ENCODE measurements around the gene AMMECR1. TPM values are rescaled to one million over a fixed set of nuclear protein-coding genes. Genes with fewer than 3 reads are reported as not detected.

AMMECR1 gene
- total and polyA plus RNA-seq, 4 donors = 5.3 to 8.0 (median 6.9) TPM

DNA sequence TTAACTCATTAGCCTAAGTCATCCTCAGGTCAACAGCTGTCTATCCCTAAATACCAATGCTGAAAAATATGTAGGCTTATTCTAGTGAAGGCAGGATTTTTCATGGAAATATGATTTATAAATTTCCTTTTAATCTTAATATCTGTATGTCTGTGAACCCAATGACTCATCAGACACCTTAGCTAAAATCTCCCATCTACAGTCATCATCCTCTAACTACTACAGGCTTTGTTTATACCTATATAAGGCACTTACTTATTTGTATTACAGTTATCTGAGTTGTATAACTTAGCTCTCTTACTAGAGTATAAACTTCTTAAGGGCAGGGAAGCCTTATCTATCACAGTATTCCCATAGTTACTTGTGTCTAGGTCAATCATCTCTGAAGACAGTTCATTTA is 24.2 kb downstream of the AMMECR1 start:
- no peaks in the 10 kb centered on the region for H3K36me3 ChIP-seq (ENCODE audit: control insufficient read depth, insufficient read depth, low read length)
- no peaks in the 10 kb centered on the region for H3K27me3 ChIP-seq (ENCODE audit: control insufficient read depth, insufficient read depth, low read length)
- no peak for DNase-seq (ENCODE audit: low read depth in 4 of 6, low spot score in 6 of 6)
- H3K4me1 ChIP-seq (ENCODE audit: control insufficient read depth, insufficient read depth, low read length) = no peaks in the 10 kb centered on the region
- peaks cover 5% of the 10 kb centered on the region for H3K9me3 ChIP-seq (ENCODE audit: control insufficient read depth, insufficient read depth, low read length)
- no peak overlapping the region for H3K27ac ChIP-seq (ENCODE audit: low read depth, low read length)
- H3K4me3 ChIP-seq (ENCODE audit: low read depth, low read length) = no peak overlapping the region

DNA sequence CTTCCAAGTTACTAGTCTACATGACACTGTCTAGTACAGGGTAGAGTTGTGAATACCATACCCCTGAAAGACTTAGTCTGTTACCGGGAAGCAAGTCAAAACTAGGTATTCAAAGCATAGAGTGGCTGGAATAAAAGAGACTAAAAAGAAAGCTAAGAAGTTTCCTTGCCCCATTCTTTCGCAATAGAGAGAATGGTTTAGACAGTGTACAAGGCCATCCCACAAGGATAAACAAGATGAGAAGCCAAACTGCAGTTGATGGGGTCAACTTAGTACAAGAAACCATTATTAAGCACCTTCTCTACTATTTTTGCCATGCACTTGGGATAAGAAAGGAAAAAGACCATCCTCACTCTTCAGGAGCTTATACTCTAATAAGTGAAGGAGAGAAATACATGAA is 30.3 kb downstream of the AMMECR1 start:
- no peaks in the 10 kb centered on the region for H3K36me3 ChIP-seq (ENCODE audit: control insufficient read depth, insufficient read depth, low read length)
- H3K4me1 ChIP-seq (ENCODE audit: control insufficient read depth, insufficient read depth, low read length) = no peaks in the 10 kb centered on the region
- H3K27ac ChIP-seq (ENCODE audit: low read depth, low read length) = no peak overlapping the region
- DNase-seq (ENCODE audit: low read depth in 4 of 6, low spot score in 6 of 6) = no peak
- no peaks in the 10 kb centered on the region for H3K27me3 ChIP-seq (ENCODE audit: control insufficient read depth, insufficient read depth, low read length)
- peaks cover 2% of the 10 kb centered on the region for H3K9me3 ChIP-seq (ENCODE audit: control insufficient read depth, insufficient read depth, low read length)
- no CpG with 5 or more reads among the region's 2 CpGs for WGBS (ENCODE audit: insufficient coverage)
- no peak overlapping the region for H3K4me3 ChIP-seq (ENCODE audit: low read depth, low read length)

DNA sequence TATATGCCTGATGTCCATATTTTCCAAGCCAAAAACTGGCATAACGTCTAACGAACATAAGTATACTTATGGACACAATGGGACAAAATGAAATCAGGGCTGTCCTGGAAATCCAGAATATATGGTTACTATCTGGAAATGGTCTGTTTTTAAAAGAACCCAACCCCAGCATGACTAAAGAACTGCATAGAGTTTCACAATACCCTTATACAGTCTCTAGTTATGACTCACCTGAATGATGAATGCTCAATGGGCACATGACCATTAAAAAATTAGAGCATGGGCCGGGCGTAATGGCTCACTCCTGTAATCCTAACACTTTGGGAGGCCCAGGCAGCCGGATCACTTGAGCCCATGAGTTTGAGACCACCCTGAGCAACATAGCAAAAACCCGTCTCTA is 31.8 kb downstream of the AMMECR1 start:
- no peak for DNase-seq (ENCODE audit: low read depth in 4 of 6, low spot score in 6 of 6)

DNA sequence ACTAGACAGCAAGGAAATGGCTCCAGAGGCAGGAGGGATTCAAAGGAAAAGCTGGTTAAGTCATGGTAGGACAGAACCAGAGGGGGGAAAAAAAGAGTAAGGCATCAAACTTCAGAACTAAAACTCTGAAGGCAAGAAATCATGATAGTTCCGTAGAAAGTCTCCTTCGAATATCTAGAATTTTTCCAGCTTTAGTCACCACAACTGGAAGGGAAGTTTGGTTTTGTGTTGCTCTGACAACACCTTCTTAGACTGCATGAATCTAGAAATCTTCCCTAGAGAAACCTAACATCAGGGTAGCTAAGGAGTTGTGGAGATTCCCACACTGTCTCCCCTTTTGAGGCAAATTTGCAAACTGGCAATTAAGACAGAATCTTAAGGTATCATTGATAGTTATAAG is 33.7 kb downstream of the AMMECR1 start:
- WGBS (ENCODE audit: insufficient coverage) = no CpG with 5 or more reads among the region's 2 CpGs
- H3K9me3 ChIP-seq (ENCODE audit: control insufficient read depth, insufficient read depth, low read length) = no peaks in the 10 kb centered on the region
- no peaks in the 10 kb centered on the region for H3K27me3 ChIP-seq (ENCODE audit: control insufficient read depth, insufficient read depth, low read length)
- H3K4me3 ChIP-seq (ENCODE audit: low read depth, low read length) = no peak overlapping the region
- no peaks in the 10 kb centered on the region for H3K4me1 ChIP-seq (ENCODE audit: control insufficient read depth, insufficient read depth, low read length)
- no peak overlapping the region for H3K27ac ChIP-seq (ENCODE audit: low read depth, low read length)
- no peak for DNase-seq (ENCODE audit: low read depth in 4 of 6, low spot score in 6 of 6)
- H3K36me3 ChIP-seq (ENCODE audit: control insufficient read depth, insufficient read depth, low read length) = no peaks in the 10 kb centered on the region

More for the DNA sequence above, 31.8 kb downstream of the AMMECR1 start:
- H3K9me3 ChIP-seq (ENCODE audit: control insufficient read depth, insufficient read depth, low read length) = no peaks in the 10 kb centered on the region
- no peaks in the 10 kb centered on the region for H3K36me3 ChIP-seq (ENCODE audit: control insufficient read depth, insufficient read depth, low read length)
- H3K27ac ChIP-seq (ENCODE audit: low read depth, low read length) = no peak overlapping the region
- no peaks in the 10 kb centered on the region for H3K4me1 ChIP-seq (ENCODE audit: control insufficient read depth, insufficient read depth, low read length)
- 85% methylated on average over 4 of the region's 6 CpGs for WGBS (ENCODE audit: insufficient coverage)
- H3K4me3 ChIP-seq (ENCODE audit: low read depth, low read length) = no peak overlapping the region
- no peaks in the 10 kb centered on the region for H3K27me3 ChIP-seq (ENCODE audit: control insufficient read depth, insufficient read depth, low read length)

DNA sequence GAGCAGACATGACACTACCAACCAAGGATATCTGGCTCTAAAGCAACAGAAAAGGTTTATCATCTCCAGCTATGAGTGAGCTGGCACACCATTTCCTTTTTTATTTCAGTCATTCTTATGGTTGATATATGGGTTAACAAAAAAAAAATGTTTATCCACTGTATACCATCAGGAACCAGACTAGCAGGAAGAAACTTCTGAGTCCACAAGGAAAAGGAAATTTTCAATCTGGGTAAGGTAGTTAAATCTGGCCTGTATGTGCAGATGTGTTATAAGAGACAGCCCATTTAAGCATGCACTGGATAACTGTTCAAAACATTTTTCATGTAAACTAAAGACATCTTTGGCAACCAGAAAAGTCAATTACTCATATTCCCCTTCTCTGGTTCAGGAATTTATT is 35.0 kb downstream of the AMMECR1 start:
- no peaks in the 10 kb centered on the region for H3K4me1 ChIP-seq (ENCODE audit: control insufficient read depth, insufficient read depth, low read length)
- no peak overlapping the region for H3K27ac ChIP-seq (ENCODE audit: low read depth, low read length)
- no peak overlapping the region for H3K4me3 ChIP-seq (ENCODE audit: low read depth, low read length)
- H3K27me3 ChIP-seq (ENCODE audit: control insufficient read depth, insufficient read depth, low read length) = no peaks in the 10 kb centered on the region
- H3K9me3 ChIP-seq (ENCODE audit: control insufficient read depth, insufficient read depth, low read length) = no peaks in the 10 kb centered on the region
- DNase-seq (ENCODE audit: low read depth in 4 of 6, low spot score in 6 of 6) = no peak
- no peaks in the 10 kb centered on the region for H3K36me3 ChIP-seq (ENCODE audit: control insufficient read depth, insufficient read depth, low read length)

DNA sequence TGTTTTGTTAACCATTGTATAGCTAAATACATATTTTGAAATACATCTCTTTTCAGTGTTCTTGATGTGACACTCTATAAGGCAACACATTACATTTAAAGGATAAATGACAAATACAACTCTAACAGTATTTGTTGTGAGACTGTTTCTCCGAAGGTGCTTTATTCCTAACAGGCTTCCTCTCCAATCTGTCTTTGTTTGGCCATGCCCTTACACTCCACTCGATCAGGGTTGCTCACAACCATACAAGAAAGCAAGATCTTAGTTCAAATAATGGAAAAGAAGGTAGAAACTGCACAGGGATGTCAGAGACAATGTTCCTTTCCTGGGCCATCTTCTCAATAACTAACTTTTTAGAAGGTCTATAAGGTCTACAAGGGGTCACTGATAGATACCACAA is 36.5 kb downstream of the AMMECR1 start:
- no peaks in the 10 kb centered on the region for H3K27me3 ChIP-seq (ENCODE audit: control insufficient read depth, insufficient read depth, low read length)
- DNase-seq (ENCODE audit: low read depth in 4 of 6, low spot score in 6 of 6) = no peak
- no peaks in the 10 kb centered on the region for H3K36me3 ChIP-seq (ENCODE audit: control insufficient read depth, insufficient read depth, low read length)
- no peaks in the 10 kb centered on the region for H3K4me1 ChIP-seq (ENCODE audit: control insufficient read depth, insufficient read depth, low read length)
- H3K9me3 ChIP-seq (ENCODE audit: control insufficient read depth, insufficient read depth, low read length) = no peaks in the 10 kb centered on the region
- H3K27ac ChIP-seq (ENCODE audit: low read depth, low read length) = no peak overlapping the region
- WGBS (ENCODE audit: insufficient coverage) = no CpG with 5 or more reads among the region's 2 CpGs
- H3K4me3 ChIP-seq (ENCODE audit: low read depth, low read length) = no peak overlapping the region

DNA sequence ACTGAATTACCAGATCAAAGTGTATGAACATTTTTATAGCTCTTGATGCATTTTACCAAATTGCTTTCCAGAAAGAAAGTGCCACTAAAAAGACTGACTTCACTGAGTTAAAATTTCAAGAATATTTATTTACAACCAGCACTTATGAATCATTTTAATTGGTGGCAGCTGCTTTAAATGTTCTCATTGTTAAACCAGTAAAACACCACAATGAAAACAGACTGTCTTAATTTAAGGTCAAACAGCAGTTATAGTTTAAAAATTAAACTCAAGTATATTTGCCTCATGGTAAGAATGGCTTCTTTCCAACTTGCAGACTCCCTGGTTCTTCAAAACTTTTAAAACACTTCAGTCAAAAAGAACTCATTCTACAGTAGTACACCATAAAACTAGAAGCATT is 36.9 kb downstream of the AMMECR1 start:
- no peak for DNase-seq (ENCODE audit: low read depth in 4 of 6, low spot score in 6 of 6)
- Histone ChIP-seq H3K36me3 (ENCODE audit: control insufficient read depth, insufficient read depth, low read length) (no peaks in the 10 kb centered on the region), H3K27me3 (ENCODE audit: control insufficient read depth, insufficient read depth, low read length) (no peaks in the 10 kb centered on the region), H3K4me3 (ENCODE audit: low read depth, low read length) (no peak overlapping the region), H3K27ac (ENCODE audit: low read depth, low read length) (no peak overlapping the region), H3K9me3 (ENCODE audit: control insufficient read depth, insufficient read depth, low read length) (no peaks in the 10 kb centered on the region), H3K4me1 (ENCODE audit: control insufficient read depth, insufficient read depth, low read length) (no peaks in the 10 kb centered on the region)

DNA sequence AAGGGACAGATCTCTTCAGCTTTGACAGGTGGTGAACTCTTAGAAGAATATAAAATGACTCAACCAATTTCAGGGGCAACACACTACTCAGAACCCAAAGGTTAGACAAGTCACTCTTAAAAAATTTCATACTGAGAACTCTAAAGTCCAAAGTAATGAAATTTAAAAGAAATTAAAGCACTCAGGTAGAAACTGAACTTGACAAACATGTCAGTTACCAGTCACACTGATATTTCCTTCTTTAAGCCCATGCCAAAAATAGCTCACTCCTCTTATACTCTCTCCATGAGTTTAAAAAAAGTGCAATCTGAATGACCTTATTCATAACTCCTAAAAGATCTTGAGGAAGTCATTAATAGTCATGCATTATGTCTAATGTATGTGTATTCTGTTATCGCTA is 40.3 kb downstream of the AMMECR1 start:
- H3K4me1 ChIP-seq (ENCODE audit: control insufficient read depth, insufficient read depth, low read length) = no peaks in the 10 kb centered on the region
- WGBS (ENCODE audit: insufficient coverage) = no CpG with 5 or more reads among the region's 1 CpG
- H3K4me3 ChIP-seq (ENCODE audit: low read depth, low read length) = no peak overlapping the region
- H3K9me3 ChIP-seq (ENCODE audit: control insufficient read depth, insufficient read depth, low read length) = no peaks in the 10 kb centered on the region
- no peak for DNase-seq (ENCODE audit: low read depth in 4 of 6, low spot score in 6 of 6)
- peaks cover under 1% of the 10 kb centered on the region for H3K27me3 ChIP-seq (ENCODE audit: control insufficient read depth, insufficient read depth, low read length)
- H3K27ac ChIP-seq (ENCODE audit: low read depth, low read length) = no peak overlapping the region
- no peaks in the 10 kb centered on the region for H3K36me3 ChIP-seq (ENCODE audit: control insufficient read depth, insufficient read depth, low read length)

DNA sequence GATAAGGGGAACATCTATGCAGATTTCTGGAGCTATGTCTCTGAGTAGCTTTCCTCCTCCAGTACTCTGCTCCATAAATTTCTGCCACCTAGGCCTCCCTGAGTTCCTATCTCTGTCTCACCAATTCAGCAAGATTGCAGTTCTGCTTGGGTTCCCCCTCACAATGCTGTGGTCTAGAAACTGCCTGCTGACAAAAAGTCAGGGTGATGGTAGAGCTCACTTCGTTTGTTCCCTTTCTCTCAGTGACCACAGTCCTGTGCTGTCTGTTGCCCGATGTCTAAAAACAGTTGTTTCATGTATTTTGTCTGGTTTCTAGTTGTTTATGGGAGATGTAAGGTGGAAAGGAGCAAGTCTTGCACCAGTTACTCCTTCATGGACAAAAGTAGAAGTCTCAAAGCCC is 41.1 kb downstream of the AMMECR1 start:
- no CpG with 5 or more reads among the region's 2 CpGs for WGBS (ENCODE audit: insufficient coverage)
- Histone ChIP-seq H3K36me3 (ENCODE audit: control insufficient read depth, insufficient read depth, low read length) (no peaks in the 10 kb centered on the region), H3K9me3 (ENCODE audit: control insufficient read depth, insufficient read depth, low read length) (no peaks in the 10 kb centered on the region), H3K4me1 (ENCODE audit: control insufficient read depth, insufficient read depth, low read length) (no peaks in the 10 kb centered on the region), H3K27ac (ENCODE audit: low read depth, low read length) (no peak overlapping the region), H3K4me3 (ENCODE audit: low read depth, low read length) (no peak overlapping the region), H3K27me3 (ENCODE audit: control insufficient read depth, insufficient read depth, low read length) (peaks cover 2% of the 10 kb centered on the region)
- no peak for DNase-seq (ENCODE audit: low read depth in 4 of 6, low spot score in 6 of 6)

DNA sequence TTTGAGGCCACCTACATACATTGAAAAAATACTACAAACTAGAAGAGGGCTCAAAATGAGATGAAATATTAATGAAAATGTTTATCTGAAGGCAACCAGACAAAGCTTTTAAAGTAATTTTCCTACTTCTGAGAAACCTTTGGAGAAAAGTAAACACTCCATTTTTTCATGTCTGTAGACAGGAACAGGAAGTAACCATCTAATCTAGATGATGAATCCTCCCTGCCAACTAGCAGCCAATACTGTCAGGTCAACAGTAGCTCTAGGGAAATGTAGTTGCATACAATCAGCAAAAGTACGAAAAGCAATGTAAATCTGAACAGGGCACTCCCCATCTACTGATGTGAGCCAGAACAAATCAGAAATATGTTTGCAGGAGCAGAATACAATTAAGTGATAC is 49.0 kb downstream of the AMMECR1 start:
- Histone ChIP-seq H3K4me1 (ENCODE audit: control insufficient read depth, insufficient read depth, low read length) (no peaks in the 10 kb centered on the region), H3K27me3 (ENCODE audit: control insufficient read depth, insufficient read depth, low read length) (peaks cover 2% of the 10 kb centered on the region), H3K4me3 (ENCODE audit: low read depth, low read length) (no peak overlapping the region), H3K9me3 (ENCODE audit: control insufficient read depth, insufficient read depth, low read length) (no peaks in the 10 kb centered on the region), H3K27ac (ENCODE audit: low read depth, low read length) (no peak overlapping the region), H3K36me3 (ENCODE audit: control insufficient read depth, insufficient read depth, low read length) (no peaks in the 10 kb centered on the region)
- DNase-seq (ENCODE audit: low read depth in 4 of 6, low spot score in 6 of 6) = no peak
- no CpG with 5 or more reads among the region's 1 CpG for WGBS (ENCODE audit: insufficient coverage)

DNA sequence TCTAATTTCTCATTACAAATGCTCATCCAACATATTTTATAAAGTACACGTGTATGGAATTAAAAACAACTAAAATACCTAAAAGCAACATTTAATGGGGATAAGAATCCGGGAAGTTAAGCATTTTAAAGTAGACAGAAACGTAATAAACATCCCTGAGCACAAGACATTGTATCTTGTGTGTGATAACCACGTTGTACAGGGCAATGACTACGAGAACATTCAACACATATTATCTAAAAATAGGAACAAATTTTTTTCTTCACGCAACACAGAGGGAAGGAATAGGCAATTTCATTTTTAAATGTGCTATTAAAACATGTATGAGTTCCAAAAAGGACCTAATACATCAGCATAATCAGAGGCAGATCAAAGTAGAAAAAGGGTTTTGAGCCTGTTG is 49.5 kb downstream of the AMMECR1 start:
- peak in 1 of 6 donors; percentile 0 for DNase-seq (ENCODE audit: low read depth in 4 of 6, low spot score in 6 of 6)
- H3K4me3 ChIP-seq (ENCODE audit: low read depth, low read length) = no peak overlapping the region
- WGBS (ENCODE audit: insufficient coverage) = no CpG with 5 or more reads among the region's 6 CpGs
- no peaks in the 10 kb centered on the region for H3K36me3 ChIP-seq (ENCODE audit: control insufficient read depth, insufficient read depth, low read length)
- H3K27me3 ChIP-seq (ENCODE audit: control insufficient read depth, insufficient read depth, low read length) = peaks cover 2% of the 10 kb centered on the region
- H3K9me3 ChIP-seq (ENCODE audit: control insufficient read depth, insufficient read depth, low read length) = no peaks in the 10 kb centered on the region
- H3K27ac ChIP-seq (ENCODE audit: low read depth, low read length) = no peak overlapping the region
- H3K4me1 ChIP-seq (ENCODE audit: control insufficient read depth, insufficient read depth, low read length) = no peaks in the 10 kb centered on the region
